Aorta (tissue), 5 donors: ENCODE data around the gene PRSS12. TPM values are rescaled to one million over a fixed set of nuclear protein-coding genes. Genes with fewer than 3 reads are reported as not detected.
A peak's percentile ranks its signal among the peaks of the same experiment; 100 is the strongest.

Experiments
- ATAC-seq: fragments of 200-7000 bp; cut with Tn5 transposase; one replicate; pipeline ENCODE4 v1.9.1; 2022; ENCODE audit warnings: moderate library complexity; ENCODE audit not compliant: low FRiP score
- DNase-seq, 2 donors: peaks; one replicate each; pipeline ENCODE4 v3.0.0-alpha.2; 2020
- H3K27ac ChIP-seq, 2 donors: one replicate each; pipeline ENCODE4 v1.5.1; 2013; ENCODE audit warnings: low read length in 2 of 2, mild to moderate bottlenecking in 2 of 2, moderate library complexity in 2 of 2, control low read depth in 1 of 2, inconsistent platforms in 1 of 2, low read depth in 1 of 2
- H3K27me3 ChIP-seq, 2 donors: one replicate each; pipeline ENCODE4 v1.6.1; 2013; ENCODE audit warnings: control low read depth in 1 of 2, low read length in 1 of 2, mild to moderate bottlenecking in 1 of 2, moderate library complexity in 1 of 2; ENCODE audit not compliant: insufficient read depth in 2 of 2, control insufficient read depth in 1 of 2
- H3K36me3 ChIP-seq, 2 donors: one replicate each; pipeline ENCODE4 v1.6.1; 2013; ENCODE audit warnings: control low read depth in 1 of 2, low read length in 1 of 2, mild to moderate bottlenecking in 1 of 2; ENCODE audit not compliant: insufficient read depth in 2 of 2, control insufficient read depth in 1 of 2
- H3K4me1 ChIP-seq, 2 donors: one replicate each; pipeline ENCODE4 v1.6.1; 2013; ENCODE audit warnings: low read length in 2 of 2, control low read depth in 1 of 2, mild to moderate bottlenecking in 1 of 2, moderate library complexity in 1 of 2; ENCODE audit not compliant: insufficient read depth in 2 of 2, control insufficient read depth in 1 of 2
- H3K4me3 ChIP-seq, 2 donors: one replicate each; pipeline ENCODE4 v1.5.1; 2013; ENCODE audit warnings: low read length in 2 of 2, control low read depth in 1 of 2, mild to moderate bottlenecking in 1 of 2
- H3K9me3 ChIP-seq: one replicate; pipeline ENCODE4 v1.6.1; 2013; ENCODE audit warnings: mild to moderate bottlenecking, low read length; ENCODE audit not compliant: control insufficient read depth
- WGBS, 2 donors: extraction: QIAGEN DNeasy Blood & Tissue Kit; methylation state at CpG; one replicate each; pipeline ENCODE4 v1.1.7; 2013; 5-methylcytosine and 5-hydroxymethylcytosine counted together
- intact Hi-C, 2 donors: fragments of 100-400 bp; cut with DNase I; formaldehyde crosslinking; loops; one replicate each; pipeline versions ENCODE4 v1.14.2 to v1.15.0; 2022
- polyA plus RNA-seq, 2 donors: library from polyadenylated mRNA; stranded (reverse); fragments of 200-250 nt; gene quantifications; one replicate each; pipeline ENCODE4 v1.2.3, GENCODE V29; 2013
- total RNA-seq, 2 donors: library from RNA; stranded (reverse); fragmentation: NEBNext Ultra II Directional; extraction: Animal tissue kit (Norgen Biotek cat#: 25700); gene quantifications; one replicate each; pipeline ENCODE4 v1.2.1, GENCODE V29; 2021
- donor health status: healthy with polysubstance abuse.
- donor health status: Bipolar disorder and iron deficiency.
- donor health status: DM: no; HTN: no; CAD: no.
- donor health status: DM: no; HTN: no; CAD: no.
- donor health status: DM: yes; HTN: yes; CAD: no.

Gene PRSS12
- total and polyA plus RNA-seq, 4 donors = 0.18 to 0.50 TPM; not detected in 2

DNA sequence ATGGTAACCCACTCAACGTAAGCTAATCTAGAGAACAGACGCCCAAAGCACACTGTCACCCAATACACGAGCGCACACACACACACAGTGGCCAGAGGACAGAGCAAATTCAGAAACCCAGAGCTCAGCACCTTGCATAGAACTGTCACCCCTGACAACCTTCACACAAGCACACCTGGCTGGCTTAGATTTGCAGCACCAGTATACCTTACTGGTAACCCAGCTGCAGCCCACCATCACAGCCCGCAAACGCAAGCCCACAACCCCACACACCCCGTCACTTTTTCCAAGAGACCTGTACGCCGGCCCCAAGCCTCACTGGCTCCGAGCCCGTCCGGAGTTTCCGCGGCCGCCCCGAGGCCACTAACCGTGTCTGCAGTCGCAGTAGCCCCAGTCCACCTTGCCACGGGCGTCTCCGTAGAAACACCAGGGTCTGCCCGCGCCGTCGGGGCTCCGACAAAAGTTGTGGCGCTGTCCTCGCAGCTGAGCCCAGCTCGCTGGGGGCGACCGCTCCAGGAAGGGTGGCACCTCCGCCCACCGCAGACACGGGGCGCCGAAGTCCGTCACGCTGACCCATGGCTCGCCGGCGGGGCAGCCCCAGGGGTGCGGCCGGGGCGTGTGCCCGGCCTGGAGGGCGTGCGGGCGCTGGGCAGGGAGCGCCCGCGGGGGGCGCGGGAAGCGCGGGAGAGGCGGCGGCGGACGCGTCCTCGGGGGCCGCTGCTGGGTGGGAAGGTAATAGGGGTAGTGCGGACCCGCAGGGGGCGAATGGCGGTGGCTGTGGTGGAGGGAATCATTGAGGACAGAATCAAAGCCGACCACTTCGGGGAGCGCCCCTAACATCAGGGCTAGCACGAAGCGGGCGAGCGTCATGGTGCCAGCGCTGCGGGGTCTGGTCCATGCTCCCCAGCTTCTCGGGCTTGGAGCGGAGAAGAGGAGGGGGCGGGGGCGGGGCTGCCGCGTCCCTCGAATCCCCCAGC is 664 bp downstream of the PRSS12 start:
- peak; percentile 53 for ATAC-seq
- Histone ChIP-seq H3K9me3 (no peaks in the 10 kb centered on the region), H3K4me3 (peak overlapping the region in 1 of 2 donors; percentile 0), H3K27me3 (no peaks in the 10 kb centered on the region), H3K27ac (no peak overlapping the region), H3K36me3 (no peaks in the 10 kb centered on the region), H3K4me1 (no peaks in the 10 kb centered on the region)
- intact Hi-C loops = loop anchor here in 1 of 2 donors (10.0 kb wide), 1 partner anchor 67 kb away; no protein-coding TSS in a partner anchor
- WGBS, 2 donors = 3% methylated on average over 65 to 82 of the region's 82 CpGs
- DNase-seq = peak in 1 of 2 donors; percentile 37

DNA sequence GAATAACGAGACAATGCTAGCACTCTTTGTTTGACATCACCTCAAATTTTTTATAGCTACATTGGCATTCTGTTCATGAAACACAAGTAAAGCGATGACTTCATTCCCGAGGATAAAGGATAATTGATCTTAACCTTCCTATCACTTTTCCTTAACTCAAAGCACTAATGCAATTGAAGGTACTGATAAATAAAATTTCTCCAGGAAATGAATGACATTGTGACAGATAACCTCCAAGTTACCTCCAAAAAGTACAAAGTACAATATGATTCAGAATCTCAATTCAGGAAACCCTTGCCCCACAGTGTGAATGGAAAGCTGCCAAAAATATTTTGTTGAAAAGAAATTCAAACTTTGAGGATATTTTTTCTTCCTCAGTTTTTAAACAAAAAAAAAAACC is 1.8 kb downstream of the PRSS12 start:
- Histone ChIP-seq H3K27ac (no peak overlapping the region), H3K4me1 (no peaks in the 10 kb centered on the region), H3K4me3 (no peak overlapping the region), H3K36me3 (no peaks in the 10 kb centered on the region), H3K27me3 (no peaks in the 10 kb centered on the region), H3K9me3 (no peaks in the 10 kb centered on the region)
- no peak for ATAC-seq
- 59 to 70% methylated on average over 3 of the region's 3 CpGs for WGBS, 2 donors
- intact Hi-C loops = loop anchor here in 1 of 2 donors (10.0 kb wide), 1 partner anchor 66 kb away; no protein-coding TSS in a partner anchor
- no peak for DNase-seq

DNA sequence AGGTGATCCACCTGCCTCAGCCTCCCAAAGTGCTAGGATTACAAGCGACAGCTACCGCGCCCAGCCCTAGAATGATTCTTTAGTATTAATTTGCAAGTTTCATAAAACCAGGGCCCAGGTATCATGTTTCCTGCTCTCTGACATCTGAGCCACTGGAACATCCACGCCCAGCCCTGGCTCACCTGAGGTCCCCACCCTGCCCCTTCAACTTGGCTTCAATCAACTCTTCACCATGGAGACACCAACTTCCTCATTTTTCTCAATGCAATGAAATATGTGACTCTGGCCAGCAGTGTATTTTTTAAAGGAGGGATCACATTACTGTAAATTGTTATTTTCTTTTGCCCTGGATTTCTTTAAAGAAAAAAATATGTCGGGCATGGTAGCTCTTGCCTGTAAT is 3.9 kb downstream of the PRSS12 start:
- DNase-seq (no peak), ATAC-seq (no peak)
- intact Hi-C loops = no loop called here
- Histone ChIP-seq H3K27ac (no peak overlapping the region), H3K36me3 (no peaks in the 10 kb centered on the region), H3K27me3 (no peaks in the 10 kb centered on the region), H3K4me1 (no peaks in the 10 kb centered on the region), H3K4me3 (no peak overlapping the region), H3K9me3 (no peaks in the 10 kb centered on the region)
- WGBS, 2 donors = 84 to 87% methylated on average over 5 of the region's 5 CpGs

DNA sequence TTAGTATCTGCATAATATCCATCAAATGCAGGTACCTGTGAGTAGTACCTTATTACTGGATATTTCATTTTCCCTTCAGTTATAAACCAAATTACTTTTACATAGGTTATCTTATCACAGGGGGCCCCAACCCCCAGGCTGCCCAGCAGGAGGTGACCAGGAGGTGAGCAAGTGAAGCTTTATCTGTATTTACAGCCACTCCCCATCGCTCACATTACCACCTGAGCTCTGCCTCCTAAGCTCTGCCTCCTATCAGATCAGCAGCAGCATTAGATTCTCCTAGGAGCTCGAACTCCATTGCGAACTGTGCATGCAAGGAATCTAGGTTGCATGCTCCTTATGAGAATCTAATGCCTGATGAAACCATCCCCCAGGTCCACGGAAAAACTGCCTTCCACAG is 6.3 kb downstream of the PRSS12 start:
- intact Hi-C loops = no loop called here
- no peaks in the 10 kb centered on the region for H3K9me3 ChIP-seq
- WGBS, 2 donors = 82 to 88% methylated on average over 4 of the region's 4 CpGs
- H3K4me1 ChIP-seq = no peaks in the 10 kb centered on the region
- no peak overlapping the region for H3K27ac ChIP-seq
- DNase-seq (no peak), ATAC-seq (no peak)
- H3K27me3 ChIP-seq = no peaks in the 10 kb centered on the region
- H3K36me3 ChIP-seq = no peaks in the 10 kb centered on the region
- H3K4me3 ChIP-seq = no peak overlapping the region

DNA sequence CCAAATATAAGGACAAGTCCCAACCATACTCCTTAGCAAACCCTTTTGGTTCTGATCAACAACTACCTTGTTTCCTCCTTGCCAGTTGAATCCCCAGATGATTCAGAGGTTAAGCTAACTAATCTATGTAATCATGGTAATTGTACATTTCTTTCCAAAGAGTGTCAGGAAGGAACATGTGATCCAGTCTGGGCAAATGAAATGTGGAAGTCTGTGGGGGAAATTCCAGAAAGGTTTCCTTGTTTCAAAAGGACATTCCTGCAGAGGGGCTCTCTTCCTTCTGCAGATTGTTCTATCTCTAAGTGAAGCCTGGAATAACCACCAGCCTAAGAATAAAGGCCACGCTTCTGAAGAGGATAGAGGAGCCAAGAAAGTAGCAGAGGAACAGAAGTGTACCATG is 7.0 kb downstream of the PRSS12 start:
- no peaks in the 10 kb centered on the region for H3K27me3 ChIP-seq
- H3K4me1 ChIP-seq = no peaks in the 10 kb centered on the region
- ATAC-seq (no peak), DNase-seq (no peak)
- 40 to 43% methylated on average over 1 of the region's 1 CpG for WGBS, 2 donors
- no peak overlapping the region for H3K27ac ChIP-seq
- no peak overlapping the region for H3K4me3 ChIP-seq
- intact Hi-C loops = no loop called here
- H3K9me3 ChIP-seq = no peaks in the 10 kb centered on the region
- H3K36me3 ChIP-seq = no peaks in the 10 kb centered on the region

- ATAC-seq (no peak), DNase-seq (no peak)
- H3K36me3 ChIP-seq = no peaks in the 10 kb centered on the region
- no peaks in the 10 kb centered on the region for H3K4me1 ChIP-seq
- intact Hi-C loops = no loop called here
- no peaks in the 10 kb centered on the region for H3K27me3 ChIP-seq
- H3K27ac ChIP-seq = no peak overlapping the region
- H3K9me3 ChIP-seq = no peaks in the 10 kb centered on the region
- no peak overlapping the region for H3K4me3 ChIP-seq
Observed at GRCh38 chr4:118344801-118345200, 8.0 kb downstream of the PRSS12 start.

- DNase-seq (no peak), ATAC-seq (no peak)
- Histone ChIP-seq H3K27ac (no peak overlapping the region), H3K4me3 (no peak overlapping the region), H3K36me3 (no peaks in the 10 kb centered on the region), H3K27me3 (no peaks in the 10 kb centered on the region), H3K9me3 (no peaks in the 10 kb centered on the region), H3K4me1 (no peaks in the 10 kb centered on the region)
- WGBS, 2 donors = 96% methylated on average over 3 of the region's 3 CpGs
- intact Hi-C loops = no loop called here
Observed at GRCh38 chr4:118343501-118343900, 9.3 kb downstream of the PRSS12 start.

DNA sequence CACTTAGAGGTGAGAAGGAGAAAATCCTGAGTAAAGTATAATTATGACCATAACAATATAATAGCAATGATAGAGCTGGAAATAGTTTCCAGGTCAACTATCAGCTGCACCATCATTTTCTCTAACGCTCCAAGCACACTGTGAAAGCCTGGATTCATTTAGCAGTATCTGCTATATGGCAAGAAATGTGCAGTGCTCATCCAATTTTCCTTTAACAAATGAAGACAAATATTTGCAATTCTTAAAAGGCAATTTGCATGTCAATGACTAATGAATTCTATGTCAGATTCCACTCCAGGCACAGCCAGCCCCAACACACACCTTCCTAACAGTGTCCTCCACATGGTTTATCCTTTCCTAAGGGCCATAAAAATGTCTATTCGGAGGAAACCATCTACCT is 12.7 kb downstream of the PRSS12 start:
- 84 to 91% methylated on average over 2 of the region's 2 CpGs for WGBS, 2 donors
- no peaks in the 10 kb centered on the region for H3K36me3 ChIP-seq
- no peaks in the 10 kb centered on the region for H3K4me1 ChIP-seq
- no peak for ATAC-seq
- H3K9me3 ChIP-seq = no peaks in the 10 kb centered on the region
- H3K27ac ChIP-seq = no peak overlapping the region
- intact Hi-C loops = no loop called here
- H3K4me3 ChIP-seq = no peak overlapping the region
- no peaks in the 10 kb centered on the region for H3K27me3 ChIP-seq
- DNase-seq = no peak
